SW 1271 (cell line): Measurements from ENCODE around the gene SRGAP2.
"Not testable (repeated sequence)": the region's sequence is repeated elsewhere in the genome, so short reads cannot be mapped to it uniquely, and the experiment has no call there.

Experiments used
- DNase-seq, 2 experiments: peaks; one replicate each; lab custom pipeline; 2025; lab: John Stamatoyannopoulos, UW

SRGAP2 gene

GRCh38 chr1:206205569-206205968, 2.2 kb downstream of the SRGAP2 start:
- not testable (repeated sequence) for DNase-seq

GRCh38 chr1:206210802-206211201, 7.5 kb downstream of the SRGAP2 start:
- DNase-seq, result not testable (repeated sequence)

DNA sequence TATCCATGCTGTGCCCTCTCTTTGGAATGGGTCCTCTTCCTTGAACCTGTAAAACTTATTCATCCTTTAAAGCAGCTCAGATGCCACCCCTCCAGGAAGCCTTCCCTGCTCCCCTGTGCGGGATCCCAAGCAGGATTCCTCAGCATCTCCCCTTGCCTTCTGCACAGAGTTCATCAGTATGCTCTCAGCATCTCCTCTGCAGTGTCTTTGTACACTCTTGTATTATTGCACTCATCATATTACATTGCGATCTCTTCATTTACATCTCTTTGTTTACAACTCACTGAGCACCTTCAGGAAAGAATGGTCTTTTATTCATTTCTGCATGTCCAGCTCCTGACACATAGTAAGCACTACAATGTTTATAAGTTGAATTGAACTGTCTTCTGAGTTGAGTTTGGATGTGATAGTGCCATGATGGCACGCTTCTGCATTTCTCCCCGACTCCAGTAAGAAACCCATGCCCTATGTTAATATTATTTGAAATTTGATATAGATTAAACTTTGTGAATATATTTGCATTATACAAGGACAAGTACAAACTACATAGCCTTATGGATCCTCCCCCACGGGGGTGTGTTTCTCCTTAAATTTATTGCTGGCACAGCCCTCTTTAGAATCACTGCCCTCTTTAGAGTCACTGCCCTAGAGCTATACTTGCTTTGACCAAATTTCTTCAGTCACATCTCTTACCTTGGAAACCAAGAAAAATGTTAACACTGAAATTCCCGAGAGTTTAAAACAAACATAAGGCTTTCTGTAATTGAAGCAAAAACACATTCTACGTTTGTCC, 12.5 kb downstream of the SRGAP2 start:
- DNase-seq, result not testable (repeated sequence)

DNA sequence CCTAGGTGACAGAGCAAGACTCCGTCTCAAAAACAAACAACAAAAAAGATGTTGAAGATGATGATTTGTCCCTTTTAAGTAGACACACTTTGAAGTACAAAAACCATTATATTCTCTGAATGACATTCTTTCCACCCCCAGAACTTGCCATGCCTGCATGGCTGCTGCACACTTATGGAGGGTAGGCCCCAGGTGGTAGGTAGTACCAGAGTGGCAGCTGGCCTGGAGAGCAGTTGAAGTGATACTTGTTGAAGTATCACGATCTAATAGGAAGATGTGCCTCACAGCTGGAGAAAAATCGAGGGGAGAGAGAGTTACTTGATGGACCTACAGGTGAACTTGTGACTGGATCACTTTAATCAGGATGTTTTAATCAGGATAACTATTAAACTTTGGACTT, 14.9 kb downstream of the SRGAP2 start:
- DNase-seq, result not testable (repeated sequence)

GRCh38 chr1:206218765-206219164, 15.4 kb downstream of the SRGAP2 start:
- DNase-seq, result not testable (repeated sequence)

GRCh38 chr1:206219514-206220331, 16.4 kb downstream of the SRGAP2 start:
- DNase-seq, result not testable (repeated sequence)

DNA sequence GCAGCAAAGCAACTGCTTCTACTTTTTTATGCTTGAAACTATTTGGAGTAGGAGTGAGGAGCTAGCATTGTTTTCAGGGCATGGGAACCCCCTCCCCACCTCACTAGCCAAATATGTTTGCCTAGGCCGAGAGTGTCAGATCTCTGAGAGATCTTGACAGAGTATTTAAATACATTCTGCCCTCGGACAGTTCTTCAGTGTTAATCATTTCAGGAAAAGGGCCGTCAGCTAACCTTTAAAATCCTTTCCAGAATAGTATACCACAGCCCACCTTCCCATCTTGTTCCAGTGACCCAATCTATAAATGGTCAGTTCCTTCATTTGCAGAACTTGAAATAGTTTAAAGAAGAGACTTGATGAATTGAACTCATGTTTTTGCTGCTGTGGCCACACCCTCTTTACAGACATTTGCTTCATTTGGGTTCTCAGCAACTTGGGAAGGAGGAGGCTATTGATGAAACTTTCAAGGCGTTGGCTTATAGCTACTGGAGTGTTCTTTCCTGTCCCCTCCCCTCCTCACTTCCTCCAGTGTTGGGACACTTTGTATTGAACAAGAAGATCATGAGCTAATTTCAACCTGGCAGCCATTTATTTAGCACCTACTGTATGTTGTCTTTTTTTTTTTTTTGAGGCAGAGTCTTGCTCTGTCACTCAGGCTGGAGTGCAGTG, 17.1 kb downstream of the SRGAP2 start:
- DNase-seq, result not testable (repeated sequence)

- not testable (repeated sequence) for DNase-seq
Observed at GRCh38 chr1:206221585-206221984, 18.2 kb downstream of the SRGAP2 start.

DNA sequence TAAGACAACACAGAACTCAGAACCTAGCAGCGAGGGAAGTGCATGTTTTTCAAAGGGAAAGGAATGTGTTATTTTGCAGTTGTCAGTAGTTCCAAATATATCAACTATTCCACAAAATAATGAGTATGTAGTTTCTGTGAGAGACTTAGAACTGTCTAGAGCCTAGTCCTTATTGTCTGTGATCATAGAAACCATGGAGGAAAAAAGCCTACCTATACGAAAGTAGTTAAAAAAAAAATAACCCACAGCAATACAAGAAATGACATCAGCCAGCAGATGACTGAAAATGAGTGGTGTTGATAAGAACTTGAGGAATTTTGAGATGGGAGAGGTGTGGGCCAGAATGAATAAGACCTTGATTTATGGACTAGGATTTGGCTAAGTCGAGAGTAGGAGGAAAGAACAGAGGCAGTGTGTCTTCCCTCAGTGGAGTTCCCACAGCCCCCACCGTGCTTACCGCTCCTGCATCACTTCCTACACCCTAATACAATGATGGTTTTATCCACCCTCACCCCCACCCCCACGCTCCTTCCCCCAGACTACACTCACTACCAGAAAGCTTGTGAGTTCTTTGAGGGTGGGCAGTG, 20.9 kb downstream of the SRGAP2 start:
- DNase-seq, result not testable (repeated sequence)

GRCh38 chr1:206225386-206225785, 22.0 kb downstream of the SRGAP2 start:
- not testable (repeated sequence) for DNase-seq

GRCh38 chr1:206226886-206227285, 23.5 kb downstream of the SRGAP2 start:
- DNase-seq, result not testable (repeated sequence)

DNA sequence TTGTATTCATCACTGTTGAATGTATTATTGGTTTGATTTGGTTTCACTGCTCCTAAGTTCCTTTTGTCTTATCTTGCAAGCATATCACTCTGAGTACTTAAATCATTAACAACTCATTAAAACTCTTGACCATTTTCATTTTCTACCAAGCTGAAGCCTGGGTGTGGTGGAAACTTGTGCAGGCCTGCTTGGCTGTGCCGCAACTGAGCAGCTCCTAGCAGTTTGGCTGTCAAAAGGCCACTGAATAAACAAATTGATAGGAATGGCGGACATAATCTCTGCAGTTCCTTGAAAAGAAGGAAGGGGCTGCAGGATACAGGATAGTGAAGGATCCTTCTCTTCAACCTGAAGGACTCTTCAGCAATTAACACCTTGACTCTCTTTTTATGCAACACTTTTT, 25.9 kb downstream of the SRGAP2 start:
- DNase-seq, result not testable (repeated sequence)

DNA sequence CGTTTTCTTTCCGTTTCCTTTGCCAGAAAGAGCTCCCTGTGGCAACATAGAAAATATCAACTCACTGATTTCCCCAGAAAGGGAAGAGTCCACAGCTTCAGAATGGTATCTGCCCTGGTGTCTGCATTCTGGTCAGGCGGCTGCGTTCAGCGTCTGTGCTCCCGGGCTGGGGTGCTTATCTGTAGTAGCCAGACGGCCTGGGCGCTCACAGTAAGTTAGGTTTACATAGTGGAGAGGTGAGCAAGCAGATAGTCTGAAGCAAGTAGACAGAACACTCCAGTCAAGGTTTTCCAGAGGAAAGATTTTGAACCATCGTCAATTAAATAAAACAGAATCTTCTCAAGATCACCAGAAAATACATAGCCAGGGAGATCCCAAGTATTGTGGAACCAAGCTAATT, 28.6 kb downstream of the SRGAP2 start:
- DNase-seq, result not testable (repeated sequence)

- DNase-seq, result not testable (repeated sequence)
Observed at GRCh38 chr1:206232970-206233645, 29.8 kb downstream of the SRGAP2 start.

DNA sequence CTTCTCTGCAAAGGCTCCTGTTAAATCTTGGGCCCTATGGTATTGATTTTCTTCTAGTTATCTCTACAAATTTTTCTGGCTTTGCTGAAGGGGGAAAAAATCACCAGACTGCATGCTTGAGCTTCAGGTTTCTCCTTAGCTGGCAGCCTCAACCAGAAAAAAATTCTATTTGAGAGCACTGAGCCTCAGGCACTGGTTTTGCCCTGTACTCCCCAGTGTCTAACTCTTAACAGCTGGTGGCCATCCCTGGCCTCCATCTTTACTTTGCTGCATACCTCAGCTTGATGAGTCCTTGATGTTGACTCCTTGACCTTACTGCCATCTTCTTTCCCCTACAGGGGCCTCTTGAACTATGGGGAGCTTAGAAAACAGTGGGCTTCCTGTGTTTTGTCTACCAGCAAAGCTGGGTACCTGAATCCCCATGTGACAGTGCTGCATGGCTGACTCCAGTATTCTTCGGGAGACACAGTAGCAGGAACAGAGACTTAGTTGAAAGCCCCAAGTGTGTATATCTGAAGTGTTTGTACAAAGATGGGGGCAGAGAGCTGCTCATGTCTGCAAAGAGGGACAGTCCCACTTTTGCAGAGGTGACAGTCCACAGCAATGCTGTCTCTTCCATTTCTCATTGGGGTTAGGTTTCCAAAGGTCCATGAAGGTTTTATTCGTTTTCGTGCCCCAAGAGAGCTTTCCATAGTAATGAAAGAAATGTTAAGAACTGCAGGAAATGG, 31.0 kb downstream of the SRGAP2 start:
- DNase-seq, result not testable (repeated sequence)

- not testable (repeated sequence) for DNase-seq
Observed at GRCh38 chr1:206235190-206235589, 31.8 kb downstream of the SRGAP2 start.

- DNase-seq, result not testable (repeated sequence)
Observed at GRCh38 chr1:206240288-206240687, 36.9 kb downstream of the SRGAP2 start.

DNA sequence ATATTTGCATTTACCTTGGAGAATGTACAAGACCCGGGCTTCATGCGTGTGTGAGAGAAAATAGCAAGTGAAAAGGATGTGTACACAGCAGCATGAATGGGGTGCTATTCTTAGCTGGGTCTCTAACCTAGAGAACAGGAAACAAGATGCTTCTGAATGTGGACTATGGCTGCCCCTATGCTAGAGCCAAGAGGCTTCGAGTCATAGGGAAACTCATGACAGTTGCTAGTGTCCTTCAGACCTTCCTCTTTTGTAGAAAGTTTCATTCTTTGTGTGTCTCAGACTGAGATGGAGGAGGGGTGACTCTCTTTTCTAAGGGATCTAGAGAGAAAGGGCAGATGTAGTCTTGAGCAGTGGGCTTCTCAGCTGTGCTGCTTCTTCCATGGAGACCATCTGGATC, 40.0 kb downstream of the SRGAP2 start:
- not testable (repeated sequence) for DNase-seq

DNA sequence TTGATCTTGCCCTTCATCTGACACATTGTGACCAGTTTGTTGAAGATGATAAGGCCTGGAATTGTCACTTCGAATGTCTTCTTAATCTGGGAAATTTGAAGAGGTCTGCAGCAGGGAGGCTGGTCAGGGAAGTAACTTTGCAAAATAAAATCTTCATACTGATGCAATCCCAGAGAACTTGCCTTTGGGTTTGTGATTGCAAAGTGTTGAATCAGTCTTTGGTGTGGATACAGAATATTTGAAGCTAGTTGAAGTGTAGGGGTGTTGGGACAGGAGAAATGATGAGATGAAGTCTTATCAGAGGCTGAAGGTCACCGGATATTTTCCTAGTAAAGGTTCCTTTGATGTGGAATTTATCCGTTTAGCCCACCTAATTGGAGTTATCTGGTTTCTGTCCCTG, 42.1 kb downstream of the SRGAP2 start:
- not testable (repeated sequence) for DNase-seq

DNA sequence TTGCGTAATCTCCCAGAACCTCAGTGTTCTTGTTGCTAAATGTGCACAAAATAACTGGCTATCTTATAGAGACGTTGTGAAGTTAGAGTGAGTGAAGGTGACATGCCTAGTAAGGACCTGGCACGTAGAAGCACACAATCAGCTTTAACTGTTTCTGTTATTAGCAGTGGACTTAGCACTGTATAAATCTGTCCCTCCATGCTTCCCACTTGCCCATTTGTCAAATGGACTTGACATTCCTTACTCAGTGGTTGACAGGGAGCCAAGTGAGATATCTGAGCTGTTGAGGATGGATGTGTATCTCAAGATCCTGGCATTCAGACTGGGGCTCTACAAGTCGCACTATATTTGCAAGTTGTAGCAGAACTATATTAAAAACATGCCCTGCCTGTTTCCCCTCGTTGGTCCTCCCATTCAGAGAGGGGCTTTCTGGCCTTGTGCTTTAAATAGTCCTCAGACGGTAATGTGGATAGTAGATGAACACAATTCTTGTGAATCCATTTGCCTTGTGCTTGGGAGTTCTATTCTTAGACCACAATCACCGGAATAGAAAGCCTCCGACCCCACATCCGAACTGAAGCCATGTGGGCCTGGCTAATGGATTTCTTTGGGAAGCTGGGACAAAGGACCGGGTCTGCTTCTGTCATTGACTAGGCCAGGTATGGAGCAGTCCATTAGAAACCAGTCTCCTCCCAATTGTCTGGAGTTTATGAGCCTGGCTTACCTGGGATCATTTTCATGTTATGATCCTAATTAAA, 43.0 kb downstream of the SRGAP2 start:
- DNase-seq, result not testable (repeated sequence)
